K562 (cell line): ENCODE data around the gene PRXL2B. TPM values are rescaled to one million over a fixed set of nuclear protein-coding genes. Genes with fewer than 3 reads are reported as not detected.

Experiments
- CREB1 ChIP-seq, 2 experiments: sonication (generic) in 1 of 2; formaldehyde crosslinking in 1 of 2; IDR thresholded peaks; 2 replicates each; pipeline versions ENCODE4 v1.6.1 to v1.8.0; 2012 to 2022; ENCODE audit warnings: inconsistent platforms in 1 of 2, mild to moderate bottlenecking in 1 of 2, missing genetic modification reagents in 1 of 2, moderate library complexity in 1 of 2
- GTF2F1 ChIP-seq: IDR thresholded peaks from 2 replicates; pipeline ENCODE4 v1.6.1; 2011; ENCODE audit warnings: low read depth, low read length, improper control_type of control experiment
- KLF13 ChIP-seq: fragments of 450-650 bp; IDR thresholded peaks from 2 replicates; pipeline ENCODE4 v1.6.1; 2016; ENCODE audit warnings: missing genetic modification characterization, low read depth, mild to moderate bottlenecking, missing compliant biosample characterization, moderate library complexity, borderline replicate concordance
- NFIX ChIP-seq: fragments of 250-450 bp; sonication (Bioruptor Pico); IDR thresholded peaks from 2 replicates; pipeline ENCODE4 v1.4.0; 2020; ENCODE audit warnings: low read depth, mild to moderate bottlenecking, moderate library complexity
- POLR2B ChIP-seq: fragments of 450-650 bp; IDR thresholded peaks from 2 replicates; pipeline ENCODE4 v1.6.1; 2018; ENCODE audit warnings: low read depth; ENCODE audit not compliant: partially characterized antibody
- RNF2 ChIP-seq: sonication (generic); IDR thresholded peaks from 2 replicates; pipeline ENCODE4 v1.6.1; 2016
- TCFL5 ChIP-seq: fragments of 250-450 bp; sonication (Bioruptor Pico); conservative IDR thresholded peaks from 2 replicates; pipeline ENCODE4 v1.6.1; 2021; ENCODE audit warnings: mild to moderate bottlenecking, moderate library complexity, matching md5 sums
- ZNF24 ChIP-seq: fragments of 450-650 bp; IDR thresholded peaks from 2 replicates; pipeline ENCODE4 v1.6.1; 2016
- ZNF445 ChIP-seq: fragments of 250-450 bp; sonication (Bioruptor Pico); IDR thresholded peaks from 2 replicates; pipeline ENCODE4 v1.4.0; 2020; ENCODE audit warnings: low read depth, mild to moderate bottlenecking, moderate library complexity
- polyA plus RNA-seq, 8 experiments: library from polyadenylated mRNA; depleted of rRNA in 4 of 8; stranded (reverse) in 5 of 8; unstranded in 3 of 8; fragments of >200 nt; fragmentation: Nextera tagmentation in 2 of 8; fragmentation: Illumina TruSeq in 1 of 8; extraction: Ambion mirVana in 2 of 8; extraction: Trizol in 1 of 8; gene quantifications; 2 replicates each; pipeline versions ENCODE4 v1.2.1 to v1.2.3, GENCODE V29; 2011 to 2014; ENCODE audit warnings: inconsistent platforms in 1 of 8, missing spikeins in 1 of 8
- total RNA-seq, 7 experiments: library from RNA; depleted of rRNA in 6 of 7; stranded (reverse); fragments of >200 nt in 6 of 7; fragmentation: Illumina TruSeq in 2 of 7; extraction: Trizol in 2 of 7; gene quantifications; 2 replicates each; pipeline versions ENCODE4 v1.2.1 to v1.2.3, GENCODE V29; 2011 to 2021; ENCODE audit warnings: low replicate concordance in 1 of 7
- TF ChIP-seq, protein P1 (sequence below): sonication (generic); formaldehyde crosslinking; IDR thresholded peaks from 2 replicates; pipeline ENCODE4 v1.8.0; 2022; ENCODE audit warnings: missing genetic modification reagents, mild to moderate bottlenecking, moderate library complexity, borderline replicate concordance
- TF ChIP-seq, protein P2 (sequence below), 2 experiments: fragments of 450-650 bp in 1 of 2; IDR thresholded peaks; 2 replicates each; pipeline ENCODE4 v1.6.1; 2011 to 2017; ENCODE audit warnings: low read depth in 2 of 2, antibody characterized with exemption in 1 of 2, borderline replicate concordance in 1 of 2, low read length in 1 of 2, mild to moderate bottlenecking in 1 of 2, mixed read lengths in 1 of 2; ENCODE audit not compliant: control insufficient read depth in 1 of 2
- TF ChIP-seq, protein P3 (sequence below): sonication (generic); formaldehyde crosslinking; IDR thresholded peaks from 2 replicates; pipeline ENCODE4 v1.8.1; 2023; ENCODE audit warnings: mild to moderate bottlenecking, missing genetic modification reagents, moderate library complexity

Gene PRXL2B
- total and polyA plus RNA-seq, 9 of the 15 experiments (the other 6 are each of a cell fraction or from before 2014, with no cell fraction given): 0.99 to 25.3 (median 11.8) TPM

DNA sequence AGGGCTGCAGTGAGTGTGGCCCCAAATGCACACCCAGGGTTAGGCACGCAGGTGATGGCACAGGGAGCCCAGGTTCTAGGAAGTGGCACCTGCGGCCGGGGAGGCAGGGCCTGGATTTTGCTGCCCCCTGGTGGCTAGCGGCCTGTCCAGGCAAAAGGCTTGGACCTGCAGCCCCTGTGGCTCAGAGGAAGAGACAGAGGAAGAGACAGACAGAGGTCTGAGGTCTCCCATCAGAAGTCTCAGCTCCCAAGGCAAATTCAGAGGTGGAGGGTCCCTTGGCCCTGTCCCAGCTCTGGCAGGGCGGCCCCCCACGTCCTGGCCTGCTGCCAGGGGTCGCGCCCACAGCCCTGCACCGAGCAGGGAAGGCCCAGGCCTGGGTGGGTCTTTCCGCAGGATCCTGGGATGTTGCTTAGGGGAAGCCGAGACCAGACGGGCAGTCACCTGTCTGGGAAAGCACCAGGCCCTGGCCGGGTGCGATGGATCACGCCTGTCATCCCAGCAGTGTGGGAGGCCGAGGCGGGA lies 38.4 kb upstream of the PRXL2B start (continued):
- TF ChIP-seq RNF2 (0 out of 2 replicates have a peak, but pooled peaks have one; percentile 41), TCFL5 (CRISPR knock-in tag) (no peak), ZNF24 (no peak), ZNF445 (CRISPR knock-in tag) (0 out of 2 replicates have a peak, but pooled peaks have one; percentile 28), NFIX (peak; percentile 4; the same call in 1 of the 2 replicates), GTF2F1 (no peak), KLF13 (tag) (no peak), POLR2B (no peak), CREB1 (IDR thresholded peaks at IDR 0.05) (no peak), CREB1 (CRISPR knock-in tag; IDR thresholded peaks at IDR 0.05) (peak; percentile 53; the same call in 1 of the 2 replicates)
- TF ChIP-seq, protein P1, sequence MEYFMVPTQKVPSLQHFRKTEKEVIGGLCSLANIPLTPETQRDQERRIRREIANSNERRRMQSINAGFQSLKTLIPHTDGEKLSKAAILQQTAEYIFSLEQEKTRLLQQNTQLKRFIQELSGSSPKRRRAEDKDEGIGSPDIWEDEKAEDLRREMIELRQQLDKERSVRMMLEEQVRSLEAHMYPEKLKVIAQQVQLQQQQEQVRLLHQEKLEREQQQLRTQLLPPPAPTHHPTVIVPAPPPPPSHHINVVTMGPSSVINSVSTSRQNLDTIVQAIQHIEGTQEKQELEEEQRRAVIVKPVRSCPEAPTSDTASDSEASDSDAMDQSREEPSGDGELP (CRISPR knock-in tag): peak; percentile 59; the same call in 1 of the 2 replicates
- TF ChIP-seq, protein P2, sequence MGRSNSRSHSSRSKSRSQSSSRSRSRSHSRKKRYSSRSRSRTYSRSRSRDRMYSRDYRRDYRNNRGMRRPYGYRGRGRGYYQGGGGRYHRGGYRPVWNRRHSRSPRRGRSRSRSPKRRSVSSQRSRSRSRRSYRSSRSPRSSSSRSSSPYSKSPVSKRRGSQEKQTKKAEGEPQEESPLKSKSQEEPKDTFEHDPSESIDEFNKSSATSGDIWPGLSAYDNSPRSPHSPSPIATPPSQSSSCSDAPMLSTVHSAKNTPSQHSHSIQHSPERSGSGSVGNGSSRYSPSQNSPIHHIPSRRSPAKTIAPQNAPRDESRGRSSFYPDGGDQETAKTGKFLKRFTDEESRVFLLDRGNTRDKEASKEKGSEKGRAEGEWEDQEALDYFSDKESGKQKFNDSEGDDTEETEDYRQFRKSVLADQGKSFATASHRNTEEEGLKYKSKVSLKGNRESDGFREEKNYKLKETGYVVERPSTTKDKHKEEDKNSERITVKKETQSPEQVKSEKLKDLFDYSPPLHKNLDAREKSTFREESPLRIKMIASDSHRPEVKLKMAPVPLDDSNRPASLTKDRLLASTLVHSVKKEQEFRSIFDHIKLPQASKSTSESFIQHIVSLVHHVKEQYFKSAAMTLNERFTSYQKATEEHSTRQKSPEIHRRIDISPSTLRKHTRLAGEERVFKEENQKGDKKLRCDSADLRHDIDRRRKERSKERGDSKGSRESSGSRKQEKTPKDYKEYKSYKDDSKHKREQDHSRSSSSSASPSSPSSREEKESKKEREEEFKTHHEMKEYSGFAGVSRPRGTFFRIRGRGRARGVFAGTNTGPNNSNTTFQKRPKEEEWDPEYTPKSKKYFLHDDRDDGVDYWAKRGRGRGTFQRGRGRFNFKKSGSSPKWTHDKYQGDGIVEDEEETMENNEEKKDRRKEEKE (IDR thresholded peaks at IDR 0.05; ENCODE audit: borderline replicate concordance in 1 of 2, control insufficient read depth in 1 of 2, low read depth in 2 of 2, low read length in 1 of 2): no peak
- TF ChIP-seq, protein P3, sequence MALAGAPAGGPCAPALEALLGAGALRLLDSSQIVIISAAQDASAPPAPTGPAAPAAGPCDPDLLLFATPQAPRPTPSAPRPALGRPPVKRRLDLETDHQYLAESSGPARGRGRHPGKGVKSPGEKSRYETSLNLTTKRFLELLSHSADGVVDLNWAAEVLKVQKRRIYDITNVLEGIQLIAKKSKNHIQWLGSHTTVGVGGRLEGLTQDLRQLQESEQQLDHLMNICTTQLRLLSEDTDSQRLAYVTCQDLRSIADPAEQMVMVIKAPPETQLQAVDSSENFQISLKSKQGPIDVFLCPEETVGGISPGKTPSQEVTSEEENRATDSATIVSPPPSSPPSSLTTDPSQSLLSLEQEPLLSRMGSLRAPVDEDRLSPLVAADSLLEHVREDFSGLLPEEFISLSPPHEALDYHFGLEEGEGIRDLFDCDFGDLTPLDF (CRISPR knock-in tag): 0 out of 2 replicates have a peak, but pooled peaks have one; percentile 52
